T-cell (primary cell): ENCODE measurements around the gene MMAB. TPM values are rescaled to one million over a fixed set of nuclear protein-coding genes. Genes with fewer than 3 reads are reported as not detected.

ENCODE experiments used
- ATAC-seq, 4 experiments: fragments of 200-7000 bp in 3 of 4; fragments of 150-1000 bp in 1 of 4; cut with Tn5 transposase; replicated peaks in 1 of 4; 1 replicate in 3 of 4; 2 replicates in 1 of 4; pipeline ENCODE4 v1.10.0; 2021; ENCODE audit warnings: moderate library complexity in 3 of 4, mild to moderate bottlenecking in 2 of 4, moderate number of reproducible peaks in 1 of 4
- CTCF ChIA-PET, 2 donors: fragments of 300-600 bp; sonication (Branson Sonifier 250); formaldehyde crosslinking; loops; one replicate each; lab custom pipeline; 2022; ENCODE audit warnings: antibody characterized with exemption in 2 of 2; lab: Charles Lee
- POLR2A ChIA-PET, 2 donors: fragments of 300-600 bp; sonication (Branson Sonifier 250); formaldehyde crosslinking; loops; one replicate each; lab custom pipeline; 2022; ENCODE audit warnings: antibody characterized with exemption in 2 of 2; lab: Charles Lee
- DNase-seq, 35 experiments: peaks; one replicate each; pipeline versions ENCODE4 v3.0.0 to v3.0.0-alpha.2; 2013 to 2023
- H3K27ac ChIP-seq: one replicate; pipeline ENCODE4 v1.5.1; 2013; ENCODE audit warnings: low read length
- H3K27me3 ChIP-seq, 2 experiments: replicated peaks in 1 of 2; 1 replicate in 1 of 2; 2 replicates in 1 of 2; pipeline versions ENCODE4 v1.6.1 to v1.7.0; 2013; ENCODE audit warnings: low read length in 1 of 2, mixed read lengths in 1 of 2; ENCODE audit not compliant: control insufficient read depth in 2 of 2, insufficient read depth in 2 of 2; ENCODE audit errors: extremely low read depth in 1 of 2
- H3K36me3 ChIP-seq, 2 donors: 1 replicate in 1 of 2; 2 replicates in 1 of 2; pipeline versions ENCODE4 v1.6.1 to v1.7.0; 2013; ENCODE audit warnings: low read length in 1 of 2; ENCODE audit not compliant: control insufficient read depth in 2 of 2, insufficient read depth in 1 of 2; ENCODE audit errors: extremely low read depth in 1 of 2
- H3K4me1 ChIP-seq, 2 experiments: 1 replicate in 1 of 2; 2 replicates in 1 of 2; pipeline versions ENCODE4 v1.6.1 to v1.7.0; 2013; ENCODE audit warnings: low read length in 2 of 2, mixed read lengths in 1 of 2; ENCODE audit not compliant: insufficient read depth in 2 of 2, control insufficient read depth in 1 of 2; ENCODE audit errors: extremely low read depth in 1 of 2
- H3K4me3 ChIP-seq, 2 donors: 1 replicate in 1 of 2; 2 replicates in 1 of 2; pipeline versions ENCODE4 v1.5.1 to v1.7.0; 2013; ENCODE audit warnings: mild to moderate bottlenecking in 2 of 2, low read length in 1 of 2, moderate library complexity in 1 of 2; ENCODE audit not compliant: control insufficient read depth in 1 of 2; ENCODE audit errors: extremely low read depth in 1 of 2
- H3K9me3 ChIP-seq: 2 replicates; pipeline ENCODE4 v1.7.0; 2013
- H3K27ac Mint-ChIP-seq, 2 donors: one replicate each; pipeline ENCODE4 v1.8.0; 2020 to 2021; ENCODE audit warnings: mild to moderate bottlenecking in 2 of 2, mixed read lengths in 2 of 2
- H3K27me3 Mint-ChIP-seq, 2 donors: one replicate each; pipeline ENCODE4 v1.8.0; 2021 to 2022; ENCODE audit warnings: mixed read lengths in 2 of 2
- H3K36me3 Mint-ChIP-seq: one replicate; pipeline ENCODE4 v1.8.0; 2021; ENCODE audit warnings: mixed read lengths
- H3K4me1 Mint-ChIP-seq, 3 donors: one replicate each; pipeline ENCODE4 v1.8.0; 2020 to 2022; ENCODE audit warnings: mixed read lengths in 3 of 3, mild to moderate bottlenecking in 1 of 3
- H3K4me3 Mint-ChIP-seq, 3 donors: one replicate each; pipeline ENCODE4 v1.8.0; 2020 to 2022; ENCODE audit warnings: mild to moderate bottlenecking in 3 of 3, mixed read lengths in 3 of 3, moderate library complexity in 3 of 3
- H3K9me3 Mint-ChIP-seq, 3 donors: one replicate each; pipeline ENCODE4 v1.8.0; 2020 to 2022; ENCODE audit warnings: mixed read lengths in 3 of 3
- WGBS: methylation state at CpG from one replicate; pipeline ENCODE4 v1.1.5; 2013; ENCODE audit warnings: missing lambda C conversion rate; ENCODE audit not compliant: insufficient coverage; 5-methylcytosine and 5-hydroxymethylcytosine counted together
- total RNA-seq, 35 experiments: library from RNA in 6 of 35; stranded (reverse) in 6 of 35; fragments of 120-200 nt in 1 of 35; gene quantifications; one replicate each; pipeline versions ENCODE4 v1.2.1 to v1.2.4 and lab custom pipeline; 2013 to 2026

The MMAB gene
- total RNA-seq, 5 donors from 2014 or later (not counting 1 experiment from before 2014, with no cell fraction given), result 11.4 to 23.2 (median 15.2) TPM

DNA sequence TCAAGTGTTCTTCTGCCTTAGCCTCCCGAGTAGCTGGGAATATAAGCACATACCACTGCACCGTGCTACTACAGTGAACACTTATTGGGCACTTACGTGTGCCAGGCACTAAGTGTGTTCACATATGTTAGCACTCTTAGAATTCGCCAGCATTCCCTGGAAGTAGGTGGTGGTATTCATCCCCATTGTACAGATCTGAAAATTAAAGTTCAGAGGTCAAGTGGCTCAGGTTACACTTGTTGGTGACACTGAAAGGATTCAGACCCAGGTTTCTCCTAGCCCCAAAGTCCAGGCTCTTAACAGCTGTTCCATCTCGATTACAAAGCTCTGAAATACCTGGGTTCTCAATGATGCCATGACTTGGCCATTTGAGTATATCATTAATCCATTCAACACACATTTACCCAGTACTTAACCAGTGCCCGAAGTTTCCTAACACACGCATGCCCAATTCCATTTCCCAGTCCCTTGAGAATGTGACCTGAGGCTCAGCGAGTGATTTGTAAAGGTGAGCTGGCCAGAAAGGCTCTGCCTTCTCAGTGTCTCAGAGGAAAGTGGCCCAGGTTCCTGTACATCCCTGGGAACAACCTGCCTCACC lies 5.1 kb upstream of the MMAB start:
- Histone ChIP-seq H3K4me1 (peaks cover 5 to 11% of the 10 kb centered on the region in 2 experiments), H3K27me3 (no peaks in the 10 kb centered on the region), H3K4me3 (no peak overlapping the region), H3K9me3 (no peaks in the 10 kb centered on the region), H3K36me3 (peaks cover 22 to 59% of the 10 kb centered on the region in 2 donors), H3K27ac (no peak overlapping the region)
- ChIA-PET POLR2A (interaction anchor here in 1 of 2 donors (0.7 kb wide), 1 partner anchor 138 kb away, joined by 6 read pairs; no protein-coding TSS in a partner anchor), CTCF (interaction anchor here in 1 of 2 donors (0.5 kb wide), 1 partner anchor 1251 kb away, joined by 3 read pairs; no protein-coding TSS in a partner anchor)
- Mint-ChIP-seq H3K36me3 (peaks cover 46% of the 10 kb centered on the region), H3K27me3 (no peaks in the 10 kb centered on the region), H3K9me3 (no peaks in the 10 kb centered on the region), H3K27ac (no peak overlapping the region), H3K4me3 (no peak overlapping the region), H3K4me1 (peaks cover 15 to 17% (median 16%) of the 10 kb centered on the region in 3 donors)
- ATAC-seq (no peak), DNase-seq (no peak)
- WGBS, result 100% methylated on average over 2 of the region's 8 CpGs

GRCh38 chr12:109577311-109577710 lies 4.0 kb upstream of the MMAB start:
- no peak overlapping the region for H3K27ac Mint-ChIP-seq
- no peak overlapping the region for H3K4me3 ChIP-seq
- CTCF ChIA-PET, result no interaction called here
- DNase-seq, result no peak
- ATAC-seq, result no peak
- no peak overlapping the region for H3K27ac ChIP-seq
- peaks cover 24 to 28% (median 26%) of the 10 kb centered on the region in 3 donors for H3K4me1 Mint-ChIP-seq
- no peak overlapping the region for H3K4me3 Mint-ChIP-seq
- WGBS, result no CpG with 5 or more reads among the region's 1 CpG
- no peaks in the 10 kb centered on the region for H3K9me3 Mint-ChIP-seq
- POLR2A ChIA-PET, result no interaction called here
- peaks cover 43% of the 10 kb centered on the region for H3K36me3 Mint-ChIP-seq
- peaks cover 7 to 20% of the 10 kb centered on the region in 2 experiments for H3K4me1 ChIP-seq
- H3K9me3 ChIP-seq, result no peaks in the 10 kb centered on the region
- no peaks in the 10 kb centered on the region for H3K27me3 Mint-ChIP-seq
- H3K36me3 ChIP-seq, result peaks cover 22 to 57% of the 10 kb centered on the region in 2 donors
- no peaks in the 10 kb centered on the region for H3K27me3 ChIP-seq

DNA sequence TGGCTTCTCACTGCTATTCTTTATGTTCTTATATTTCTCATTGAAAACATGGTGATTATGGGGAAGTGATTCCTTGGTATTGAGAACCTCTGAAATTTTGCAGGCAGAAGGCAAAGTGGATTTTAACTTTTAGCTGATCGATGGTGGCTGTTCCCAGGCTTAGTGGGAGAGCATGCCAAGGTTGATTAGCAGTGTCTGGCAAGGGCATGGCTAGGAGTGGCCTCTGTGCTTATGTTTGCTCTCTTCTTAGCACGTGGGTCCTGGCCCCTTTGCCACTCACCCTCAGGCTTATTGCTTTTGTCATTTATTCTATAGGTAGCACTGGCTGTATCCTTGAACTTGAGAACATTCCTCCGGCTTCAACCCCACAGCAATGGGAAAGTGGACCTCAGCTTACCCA lies 2.4 kb upstream of the MMAB start:
- Histone ChIP-seq H3K27ac (no peak overlapping the region), H3K9me3 (no peaks in the 10 kb centered on the region), H3K36me3 (peaks cover 14 to 46% of the 10 kb centered on the region in 2 donors), H3K4me3 (no peak overlapping the region), H3K4me1 (peaks cover 7 to 21% of the 10 kb centered on the region in 2 experiments), H3K27me3 (no peaks in the 10 kb centered on the region)
- Mint-ChIP-seq H3K27me3 (no peaks in the 10 kb centered on the region), H3K4me1 (peaks cover 28 to 30% (median 28%) of the 10 kb centered on the region in 3 donors), H3K9me3 (no peaks in the 10 kb centered on the region), H3K4me3 (peak overlapping the region in 2 of 3 donors; percentile 9 to 85), H3K27ac (no peak overlapping the region), H3K36me3 (peaks cover 30% of the 10 kb centered on the region)
- DNase-seq, result no peak
- no peak for ATAC-seq
- POLR2A ChIA-PET, result interaction anchor here (0.5 to 0.6 kb wide), 3 partner anchors 24 to 463 kb away, joined by 3 read pairs; no protein-coding TSS in a partner anchor
- CTCF ChIA-PET, result no interaction called here
- WGBS, result 93% methylated on average over 2 of the region's 3 CpGs

- CTCF ChIA-PET, result interaction anchor here (0.6 to 0.9 kb wide), 7 partner anchors 24 to 689 kb away, joined by 3 to 9 read pairs (median 4); no protein-coding TSS in a partner anchor
- peaks cover 7 to 21% of the 10 kb centered on the region in 2 experiments for H3K4me1 ChIP-seq
- peak overlapping the region; percentile 3 for H3K27ac ChIP-seq
- no peaks in the 10 kb centered on the region for H3K27me3 ChIP-seq
- peaks cover 17% of the 10 kb centered on the region for H3K36me3 Mint-ChIP-seq
- H3K4me3 Mint-ChIP-seq, result peak overlapping the region; percentile 85 to 88 (median 86)
- WGBS, result 1% methylated on average over 8 of the region's 13 CpGs
- H3K36me3 ChIP-seq, result peaks cover 8 to 30% of the 10 kb centered on the region in 2 donors
- H3K9me3 ChIP-seq, result no peaks in the 10 kb centered on the region
- DNase-seq (peak in 1 of 35 experiments; percentile 20), ATAC-seq (peak in 1 of 4 experiments; percentile 8)
- peak overlapping the region in 1 of 2 donors; percentile 91 for H3K27ac Mint-ChIP-seq
- POLR2A ChIA-PET, result interaction anchor here in 1 of 2 donors (0.6 to 0.7 kb wide), 3 partner anchors 436 to 1872 kb away, joined by 3 to 7 read pairs (median 5); no protein-coding TSS in a partner anchor
- peaks cover 28 to 31% (median 30%) of the 10 kb centered on the region in 3 donors for H3K4me1 Mint-ChIP-seq
- H3K4me3 ChIP-seq, result peak overlapping the region; percentile 60 to 67
- no peaks in the 10 kb centered on the region for H3K9me3 Mint-ChIP-seq
- H3K27me3 Mint-ChIP-seq, result no peaks in the 10 kb centered on the region
Observed at GRCh38 chr12:109573914-109574244, 575 bp upstream of the MMAB start.

DNA sequence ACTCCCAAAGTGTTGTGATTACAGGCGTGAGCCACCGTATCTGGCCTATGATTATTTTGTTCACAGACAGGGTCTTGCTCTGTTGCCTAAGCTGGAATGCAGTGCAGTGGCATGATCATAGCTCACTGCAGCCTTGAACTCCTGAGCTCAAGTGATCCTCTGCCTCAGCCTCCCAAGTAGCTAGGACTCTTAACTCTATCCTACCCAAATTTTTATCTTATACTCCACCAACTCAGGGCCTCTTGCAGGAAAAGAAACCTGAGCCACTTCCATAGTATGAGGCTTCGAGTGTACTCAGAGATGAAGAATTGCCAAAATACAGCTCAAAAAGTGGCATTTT lies 828 bp downstream of the MMAB start:
- Mint-ChIP-seq H3K36me3 (peaks cover 15% of the 10 kb centered on the region), H3K27ac (peak overlapping the region; percentile 77 to 91), H3K27me3 (no peaks in the 10 kb centered on the region), H3K9me3 (no peaks in the 10 kb centered on the region), H3K4me1 (peaks cover 28 to 31% (median 30%) of the 10 kb centered on the region in 3 donors), H3K4me3 (peak overlapping the region; percentile 85 to 88 (median 86))
- 100% methylated on average over 1 of the region's 3 CpGs for WGBS
- CTCF ChIA-PET, result no interaction called here
- H3K36me3 ChIP-seq, result peaks cover under 1 to 23% of the 10 kb centered on the region in 2 donors
- DNase-seq (peak in 1 of 35 experiments; percentile 8), ATAC-seq (no peak)
- H3K27me3 ChIP-seq, result no peaks in the 10 kb centered on the region
- H3K9me3 ChIP-seq, result no peaks in the 10 kb centered on the region
- peak overlapping the region; percentile 67 to 86 for H3K4me3 ChIP-seq
- peak overlapping the region; percentile 92 for H3K27ac ChIP-seq
- H3K4me1 ChIP-seq, result peaks cover 7 to 21% of the 10 kb centered on the region in 2 experiments
- POLR2A ChIA-PET, result interaction anchor here in 1 of 2 donors (0.6 kb wide), 2 partner anchors 710 to 941 kb away, joined by 3 read pairs; no protein-coding TSS in a partner anchor

DNA sequence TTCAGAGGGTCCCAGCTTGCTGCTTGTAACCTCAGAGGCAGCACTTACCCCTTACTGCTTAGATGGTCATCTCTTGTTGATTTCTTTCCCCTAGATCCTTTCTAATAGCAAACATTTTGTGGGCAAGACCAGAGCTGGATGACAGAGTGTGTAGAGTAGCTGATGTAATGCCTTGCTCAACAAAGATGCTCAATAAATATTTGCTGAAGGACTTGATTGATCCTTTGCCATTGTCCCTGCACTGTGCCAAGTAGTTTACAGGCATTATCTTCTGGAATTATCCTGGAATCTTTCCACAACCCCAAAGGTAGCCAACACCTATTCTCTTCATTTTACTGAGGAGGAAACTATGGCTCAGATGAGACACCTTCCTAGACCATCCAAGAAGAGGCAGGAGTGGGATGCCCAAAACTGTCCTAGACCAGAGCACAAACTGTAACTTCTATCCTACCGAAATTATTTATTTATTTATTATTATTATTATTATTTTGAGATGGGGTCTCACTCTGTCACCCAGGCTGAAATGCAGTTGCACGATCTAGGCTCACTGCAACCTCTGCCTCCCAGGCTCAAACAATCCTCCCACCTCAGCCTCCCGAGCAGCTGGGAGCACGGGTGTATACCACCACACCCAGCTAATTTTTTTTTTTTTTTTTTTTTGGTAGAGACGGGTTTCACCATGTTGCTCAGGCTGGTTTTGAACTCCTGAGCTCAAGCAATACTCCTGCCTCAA lies 1.4 kb downstream of the MMAB start:
- no peaks in the 10 kb centered on the region for H3K27me3 Mint-ChIP-seq
- 90% methylated on average over 2 of the region's 5 CpGs for WGBS
- H3K9me3 Mint-ChIP-seq, result no peaks in the 10 kb centered on the region
- H3K4me3 Mint-ChIP-seq, result peak overlapping the region in 1 of 3 donors; percentile 85
- H3K4me3 ChIP-seq, result no peak overlapping the region
- H3K27me3 ChIP-seq, result no peaks in the 10 kb centered on the region
- peaks cover 11% of the 10 kb centered on the region for H3K36me3 Mint-ChIP-seq
- no peak for ATAC-seq
- peak overlapping the region in 1 of 2 donors; percentile 55 for H3K27ac Mint-ChIP-seq
- no peak for DNase-seq
- no peaks in the 10 kb centered on the region for H3K9me3 ChIP-seq
- ChIA-PET CTCF (no interaction called here), POLR2A (interaction anchor here in 1 of 2 donors (0.6 kb wide), 2 partner anchors 710 to 942 kb away, joined by 3 read pairs; no protein-coding TSS in a partner anchor)
- H3K4me1 ChIP-seq, result peaks cover 7 to 21% of the 10 kb centered on the region in 2 experiments
- H3K36me3 ChIP-seq, result peaks cover 0 to 20% of the 10 kb centered on the region in 2 donors
- H3K4me1 Mint-ChIP-seq, result peaks cover 28 to 31% (median 30%) of the 10 kb centered on the region in 3 donors
- H3K27ac ChIP-seq, result no peak overlapping the region
